NCI-H1417 treated with DMSO at 0.1 percent for 48 hours (cell line): ENCODE data around the gene MDN1.

Experiments used
- DNase-seq: peaks from one replicate; lab custom pipeline; 2025; lab: John Stamatoyannopoulos, UW

Gene MDN1

DNA sequence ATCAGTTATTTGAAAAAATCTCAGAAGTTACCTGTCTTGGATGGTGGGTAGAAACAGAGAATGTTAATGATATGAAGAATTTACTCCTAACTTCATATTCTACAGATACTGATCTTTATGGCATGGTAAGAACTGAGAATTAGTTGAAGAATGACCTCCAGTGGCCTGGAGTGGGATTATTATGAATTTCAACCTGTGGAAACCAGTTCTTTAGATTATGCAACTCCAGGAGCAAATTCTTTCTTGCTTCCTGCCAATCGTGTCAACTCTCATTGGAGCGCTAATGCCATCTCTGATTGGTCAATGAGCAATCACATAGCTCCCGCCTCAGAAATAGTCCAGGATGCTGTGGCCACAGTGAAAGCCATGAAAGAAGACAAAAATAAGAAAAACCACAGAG, 221.6 kb downstream of the MDN1 start:
- no peak for DNase-seq

DNA sequence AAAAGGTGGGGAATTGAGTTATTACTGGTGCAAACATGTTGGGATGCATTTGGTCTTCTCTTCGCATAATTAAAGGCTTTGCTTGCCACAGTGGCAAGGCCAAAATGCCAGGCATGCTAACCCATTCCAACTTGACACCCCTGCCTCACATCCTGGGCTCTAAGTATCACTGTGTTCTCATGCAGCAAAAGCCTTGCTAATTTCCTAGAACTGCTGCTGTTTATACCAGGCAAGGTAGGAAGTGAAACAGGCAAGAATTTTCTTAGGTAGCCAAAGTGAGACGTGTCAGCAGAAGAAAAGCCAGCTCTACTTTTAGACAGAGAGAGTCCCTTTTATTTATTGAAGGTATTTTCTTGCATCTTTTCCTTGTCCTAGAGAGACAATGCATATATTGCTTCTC, 222.2 kb downstream of the MDN1 start:
- DNase-seq = no peak

DNA sequence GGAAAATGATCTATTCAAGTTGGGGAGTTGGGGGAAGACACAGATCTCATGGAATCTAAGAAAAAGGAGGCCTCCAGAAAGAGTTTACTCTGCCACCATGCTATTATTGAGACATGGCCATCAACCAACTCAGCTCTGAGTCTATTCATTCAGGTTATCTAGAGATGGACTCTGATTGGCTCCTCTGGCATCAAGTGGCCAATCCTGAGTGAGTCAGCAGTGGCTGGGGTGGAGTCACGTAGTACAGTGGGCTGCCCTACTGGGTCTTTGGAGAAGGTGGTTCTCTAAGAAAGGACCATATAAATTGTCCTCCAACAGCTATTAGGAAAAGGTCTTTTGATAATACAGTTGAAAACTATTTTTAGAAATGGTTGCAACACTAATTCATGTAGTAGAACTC, 223.1 kb downstream of the MDN1 start:
- DNase-seq = no peak

- DNase-seq = no peak
Observed at GRCh38 chr6:89596056-89596455, 223.5 kb downstream of the MDN1 start.
